ENCODE results near the gene SMG6.

- no peak for TF ChIP-seq CTCF (IDR thresholded peaks at IDR 0.05)
- no peak for TF ChIP-seq POLR2A (IDR thresholded peaks at IDR 0.05)
These were observed 182.8 kb downstream of the SMG6 start for GRCh38 chr17:2120586-2121335.

All from uterus (tissue), 2 donors.